BE2C (cell line): ENCODE results near the gene PIGBOS1.

Source experiments
- DNase-seq: peaks from one replicate; pipeline ENCODE4 v3.0.0-alpha.2; 2020
- H3K27me3 ChIP-seq: fragments of 250-450 bp; sonication (Bioruptor Pico); 2 replicates; pipeline ENCODE4 v1.5.1; 2020; ENCODE audit warnings: mild to moderate bottlenecking
- H3K36me3 ChIP-seq: fragments of 250-450 bp; sonication (Bioruptor Pico); 2 replicates; pipeline ENCODE4 v1.5.1; 2020; ENCODE audit warnings: mild to moderate bottlenecking
- H3K4me1 ChIP-seq: fragments of 250-450 bp; sonication (Bioruptor Pico); 2 replicates; pipeline ENCODE4 v1.5.1; 2020
- H3K4me3 ChIP-seq: 2 replicates; pipeline ENCODE4 v1.5.1; 2011; ENCODE audit warnings: low read depth, low read length
- H3K9me3 ChIP-seq: fragments of 250-450 bp; sonication (Bioruptor Pico); 2 replicates; pipeline ENCODE4 v1.5.1; 2020
- CTCF ChIP-seq: IDR thresholded peaks from 2 replicates; pipeline ENCODE4 v1.5.1; 2012; ENCODE audit warnings: mild to moderate bottlenecking, low read depth, low read length

PIGBOS1 gene

GRCh38 chr15:55343168-55343567 lies 24.2 kb upstream of the PIGBOS1 start:
- no peak for TF ChIP-seq CTCF
- H3K36me3 ChIP-seq, result no peaks in the 10 kb centered on the region
- peak; percentile 70 for DNase-seq
- H3K27me3 ChIP-seq, result no peaks in the 10 kb centered on the region
- no peak overlapping the region for H3K4me3 ChIP-seq
- H3K9me3 ChIP-seq, result no peaks in the 10 kb centered on the region
- H3K4me1 ChIP-seq, result peaks cover 14% of the 10 kb centered on the region

GRCh38 chr15:55337160-55337559 lies 18.2 kb upstream of the PIGBOS1 start:
- Histone ChIP-seq H3K4me3 (no peak overlapping the region), H3K4me1 (peaks cover 4% of the 10 kb centered on the region), H3K36me3 (no peaks in the 10 kb centered on the region), H3K9me3 (no peaks in the 10 kb centered on the region), H3K27me3 (no peaks in the 10 kb centered on the region)
- DNase-seq, result no peak
- TF ChIP-seq CTCF, result no peak

GRCh38 chr15:55334997-55335396 lies 16.1 kb upstream of the PIGBOS1 start:
- H3K4me1 ChIP-seq, result 0 out of 2 replicates have a peak, but pooled peaks cover 3% of the 10 kb centered on the region
- no peak for DNase-seq
- no peaks in the 10 kb centered on the region for H3K36me3 ChIP-seq
- TF ChIP-seq CTCF, result no peak
- H3K27me3 ChIP-seq, result no peaks in the 10 kb centered on the region
- H3K4me3 ChIP-seq, result no peak overlapping the region
- H3K9me3 ChIP-seq, result no peaks in the 10 kb centered on the region

- TF ChIP-seq CTCF, result no peak
- no peak overlapping the region for H3K4me3 ChIP-seq
- H3K9me3 ChIP-seq, result no peaks in the 10 kb centered on the region
- H3K27me3 ChIP-seq, result no peaks in the 10 kb centered on the region
- H3K36me3 ChIP-seq, result no peaks in the 10 kb centered on the region
- DNase-seq, result no peak
- H3K4me1 ChIP-seq, result 0 out of 2 replicates have a peak, but pooled peaks cover 3% of the 10 kb centered on the region
These were observed 15.4 kb upstream of the PIGBOS1 start for GRCh38 chr15:55334371-55334770.

- Histone ChIP-seq H3K27me3 (no peaks in the 10 kb centered on the region), H3K9me3 (no peaks in the 10 kb centered on the region), H3K36me3 (no peaks in the 10 kb centered on the region), H3K4me1 (0 out of 2 replicates have a peak, but pooled peaks cover 3% of the 10 kb centered on the region), H3K4me3 (no peak overlapping the region)
- TF ChIP-seq CTCF, result no peak
- no peak for DNase-seq
These were observed 8.5 kb upstream of the PIGBOS1 start for GRCh38 chr15:55327387-55327786.

GRCh38 chr15:55322467-55322866 lies 3.5 kb upstream of the PIGBOS1 start:
- H3K27me3 ChIP-seq, result no peaks in the 10 kb centered on the region
- no peak for DNase-seq
- no peak for TF ChIP-seq CTCF
- 0 out of 2 replicates have a peak, but pooled peaks cover 2% of the 10 kb centered on the region for H3K4me1 ChIP-seq
- H3K4me3 ChIP-seq, result no peak overlapping the region
- H3K36me3 ChIP-seq, result no peaks in the 10 kb centered on the region
- no peaks in the 10 kb centered on the region for H3K9me3 ChIP-seq
